Mesendoderm (in vitro differentiated cells): Measurements from ENCODE around the gene SLC35F1.

ENCODE experiments used
- DNase-seq: peaks from one replicate; pipeline ENCODE4 v3.0.0; 2013
- H2AK5ac ChIP-seq: 2 replicates; pipeline ENCODE4 v1.6.1; 2013; ENCODE audit warnings: low read length, inconsistent platforms
- H2BK120ac ChIP-seq: 2 replicates; pipeline ENCODE4 v1.6.1; 2013; ENCODE audit warnings: low read depth, mild to moderate bottlenecking, low read length, moderate library complexity, mixed read lengths
- H2BK15ac ChIP-seq: replicated peaks from 2 replicates; pipeline ENCODE4 v1.6.1; 2013; ENCODE audit warnings: low read depth, mild to moderate bottlenecking, moderate library complexity
- H2BK5ac ChIP-seq: 2 replicates; pipeline ENCODE4 v1.6.1; 2013; ENCODE audit warnings: low read length, inconsistent platforms
- H3K18ac ChIP-seq: 2 replicates; pipeline ENCODE4 v1.6.1; 2013; ENCODE audit warnings: mild to moderate bottlenecking, low read length, mixed read lengths
- H3K23ac ChIP-seq: one replicate; pipeline ENCODE4 v1.6.1; 2013; ENCODE audit warnings: low read length
- H3K27ac ChIP-seq: 2 replicates; pipeline ENCODE4 v1.5.1; 2013; ENCODE audit warnings: low read depth, mild to moderate bottlenecking, inconsistent platforms, low read length, moderate library complexity
- H3K27me3 ChIP-seq: 2 replicates; pipeline ENCODE4 v1.6.1; 2013; ENCODE audit warnings: low read length, control low read depth, mild to moderate bottlenecking, inconsistent platforms; ENCODE audit not compliant: insufficient read depth, poor library complexity
- H3K36me3 ChIP-seq: 2 replicates; pipeline ENCODE4 v1.6.1; 2013; ENCODE audit warnings: low read length, inconsistent platforms; ENCODE audit not compliant: control insufficient read depth, insufficient read depth
- H3K4ac ChIP-seq: one replicate; pipeline ENCODE4 v1.6.1; 2013; ENCODE audit warnings: low read depth, mild to moderate bottlenecking, low read length, moderate library complexity
- H3K4me1 ChIP-seq: 2 replicates; pipeline ENCODE4 v1.6.1; 2013; ENCODE audit warnings: low read depth, low read length, inconsistent platforms; ENCODE audit not compliant: control insufficient read depth
- H3K4me2 ChIP-seq: 2 replicates; pipeline ENCODE4 v1.6.1; 2013; ENCODE audit warnings: low read length
- H3K4me3 ChIP-seq: 2 replicates; pipeline ENCODE4 v1.5.1; 2013; ENCODE audit warnings: mild to moderate bottlenecking, low read length
- H3K56ac ChIP-seq: one replicate; pipeline ENCODE4 v1.6.1; 2013; ENCODE audit warnings: low read length
- H3K79me1 ChIP-seq: 2 replicates; pipeline ENCODE4 v1.6.1; 2013; ENCODE audit warnings: low read length, inconsistent platforms
- H3K79me2 ChIP-seq: 2 replicates; pipeline ENCODE4 v1.6.1; 2013; ENCODE audit warnings: mild to moderate bottlenecking, low read length; ENCODE audit not compliant: control insufficient read depth, insufficient read depth
- H3K9ac ChIP-seq: 2 replicates; pipeline ENCODE4 v1.6.1; 2013; ENCODE audit warnings: low read length, inconsistent platforms
- H4K5ac ChIP-seq: one replicate; pipeline ENCODE4 v1.6.1; 2013; ENCODE audit warnings: low read length
- H4K8ac ChIP-seq: one replicate; pipeline ENCODE4 v1.6.1; 2013; ENCODE audit warnings: low read depth, mild to moderate bottlenecking, control low read depth, low read length, moderate library complexity
- WGBS: extraction: QIAGEN DNeasy Blood & Tissue Kit; methylation state at CpG from one replicate; pipeline ENCODE4 v1.1.7; 2013; ENCODE audit warnings: low lambda C conversion rate, missing lambda C conversion rate; ENCODE audit not compliant: insufficient coverage; ENCODE audit errors: extremely low coverage; 5-methylcytosine and 5-hydroxymethylcytosine counted together

Gene SLC35F1

DNA sequence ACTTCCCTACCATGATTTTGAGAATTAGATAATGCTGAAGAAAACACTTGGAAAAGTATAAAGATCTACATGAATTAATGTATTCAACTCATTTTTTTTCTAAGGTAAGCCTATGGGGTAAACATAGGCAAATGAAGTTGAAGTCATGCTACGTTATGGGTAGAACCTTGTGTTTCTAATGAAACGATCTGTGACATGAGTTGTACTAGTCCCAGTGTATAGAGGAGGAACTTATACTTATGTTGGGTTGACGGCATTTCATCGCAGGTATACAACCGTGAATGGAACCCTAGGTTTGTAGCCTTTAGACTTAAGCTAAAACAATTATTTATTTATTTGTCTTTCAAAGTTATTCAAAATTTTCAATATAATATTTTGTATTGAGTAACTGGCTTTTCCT is 2.6 kb downstream of the SLC35F1 start:
- H3K27ac ChIP-seq: no peak overlapping the region
- H3K79me2 ChIP-seq: no peaks in the 10 kb centered on the region
- H4K8ac ChIP-seq: no peak overlapping the region
- no peak for DNase-seq
- H3K56ac ChIP-seq: no peak overlapping the region
- no peaks in the 10 kb centered on the region for H3K79me1 ChIP-seq
- H2AK5ac ChIP-seq: no peak overlapping the region
- no peak overlapping the region for H3K4me3 ChIP-seq
- no peak overlapping the region for H3K4me2 ChIP-seq
- H3K36me3 ChIP-seq: no peaks in the 10 kb centered on the region
- H2BK120ac ChIP-seq: no peak overlapping the region
- H3K4ac ChIP-seq: no peak overlapping the region
- H4K5ac ChIP-seq: no peak overlapping the region
- no CpG with 5 or more reads among the region's 5 CpGs for WGBS
- no peak overlapping the region for H3K9ac ChIP-seq
- H2BK15ac ChIP-seq: no peak overlapping the region
- H2BK5ac ChIP-seq: no peak overlapping the region
- peaks cover 2% of the 10 kb centered on the region for H3K27me3 ChIP-seq
- H3K4me1 ChIP-seq: no peaks in the 10 kb centered on the region
- H3K18ac ChIP-seq: no peak overlapping the region
- H3K23ac ChIP-seq: no peak overlapping the region

DNA sequence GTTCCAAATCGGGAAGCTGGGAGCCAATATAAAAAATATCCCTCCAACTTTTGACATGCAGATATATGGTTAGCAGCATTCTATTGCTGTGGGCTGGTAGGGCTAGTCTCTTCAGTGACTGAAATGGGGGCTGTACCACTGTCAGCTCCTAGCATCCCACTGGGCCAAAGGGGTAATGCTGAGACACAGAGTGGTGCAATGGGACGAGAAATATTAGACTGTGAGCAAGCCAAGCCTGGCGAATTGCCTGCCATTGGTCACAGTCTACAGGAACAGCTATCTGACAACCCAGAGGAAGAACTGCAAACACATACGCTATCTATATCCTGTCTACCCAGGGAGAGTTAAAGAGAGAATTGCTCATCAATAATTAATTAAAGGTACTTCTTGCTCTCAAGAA is 3.5 kb downstream of the SLC35F1 start:
- H3K79me1 ChIP-seq: no peaks in the 10 kb centered on the region
- H3K27me3 ChIP-seq: peaks cover 2% of the 10 kb centered on the region
- H3K56ac ChIP-seq: no peak overlapping the region
- no peak overlapping the region for H2BK5ac ChIP-seq
- no peaks in the 10 kb centered on the region for H3K4me1 ChIP-seq
- no peak overlapping the region for H3K9ac ChIP-seq
- H3K4me3 ChIP-seq: no peak overlapping the region
- H3K4ac ChIP-seq: no peak overlapping the region
- WGBS: no CpG with 5 or more reads among the region's 4 CpGs
- H3K79me2 ChIP-seq: no peaks in the 10 kb centered on the region
- H3K18ac ChIP-seq: no peak overlapping the region
- no peak overlapping the region for H2BK120ac ChIP-seq
- H4K8ac ChIP-seq: no peak overlapping the region
- H2AK5ac ChIP-seq: no peak overlapping the region
- DNase-seq: no peak
- H3K36me3 ChIP-seq: no peaks in the 10 kb centered on the region
- no peak overlapping the region for H4K5ac ChIP-seq
- no peak overlapping the region for H2BK15ac ChIP-seq
- H3K4me2 ChIP-seq: no peak overlapping the region
- no peak overlapping the region for H3K23ac ChIP-seq
- H3K27ac ChIP-seq: no peak overlapping the region

DNA sequence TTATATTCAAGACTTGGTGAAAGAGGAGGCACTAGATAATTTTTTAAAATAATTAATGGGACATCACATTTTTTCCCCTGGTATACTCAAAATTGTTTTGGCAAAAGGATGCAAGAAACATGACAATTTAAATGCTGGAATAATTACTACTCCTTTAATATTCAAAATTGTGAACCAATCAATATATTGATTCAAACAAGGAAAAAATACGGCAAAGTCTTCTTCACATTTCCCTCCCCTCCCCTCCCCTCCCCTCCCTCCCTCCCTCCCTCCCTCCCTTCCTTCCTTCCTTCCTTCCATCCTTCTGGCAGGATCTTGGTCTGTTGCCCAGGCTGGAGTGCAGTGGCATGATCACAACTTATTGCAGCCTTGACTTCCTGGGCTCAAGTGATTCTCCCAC is 4.1 kb downstream of the SLC35F1 start:
- Histone ChIP-seq H3K4me1 (no peaks in the 10 kb centered on the region), H3K27me3 (peaks cover 2% of the 10 kb centered on the region), H3K9ac (no peak overlapping the region), H2BK120ac (no peak overlapping the region), H3K18ac (no peak overlapping the region), H3K79me2 (no peaks in the 10 kb centered on the region), H3K4me2 (no peak overlapping the region), H2AK5ac (no peak overlapping the region), H3K36me3 (no peaks in the 10 kb centered on the region), H2BK5ac (no peak overlapping the region), H3K4ac (no peak overlapping the region), H2BK15ac (no peak overlapping the region), H3K27ac (no peak overlapping the region), H3K4me3 (no peak overlapping the region), H4K8ac (no peak overlapping the region), H3K79me1 (no peaks in the 10 kb centered on the region), H3K56ac (no peak overlapping the region), H3K23ac (no peak overlapping the region), H4K5ac (no peak overlapping the region)
- DNase-seq: no peak
- no CpG with 5 or more reads among the region's 1 CpG for WGBS

DNA sequence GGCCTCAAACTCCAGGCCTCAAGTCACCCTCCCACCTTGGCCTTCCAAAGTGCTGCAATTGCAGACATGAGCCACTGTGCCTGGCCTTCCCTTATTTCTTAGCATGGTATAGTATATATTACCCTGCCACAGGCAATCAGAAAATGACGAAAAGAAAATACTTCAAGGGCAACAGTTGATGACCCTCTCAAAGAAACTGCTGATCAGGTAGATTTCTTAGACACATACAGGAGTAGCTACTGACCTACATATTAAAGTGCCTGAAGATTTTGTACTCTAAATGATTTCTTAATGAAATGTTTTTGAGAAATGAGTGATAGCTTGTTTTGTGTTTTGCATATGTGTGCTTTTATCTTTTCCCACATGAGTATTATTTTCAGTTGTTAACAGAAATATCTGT is 4.6 kb downstream of the SLC35F1 start:
- Histone ChIP-seq H3K4ac (no peak overlapping the region), H4K8ac (no peak overlapping the region), H2BK5ac (no peak overlapping the region), H3K4me2 (no peak overlapping the region), H4K5ac (no peak overlapping the region), H3K56ac (no peak overlapping the region), H3K27me3 (peaks cover 2% of the 10 kb centered on the region), H3K79me1 (no peaks in the 10 kb centered on the region), H3K4me1 (no peaks in the 10 kb centered on the region), H2BK15ac (no peak overlapping the region), H2AK5ac (no peak overlapping the region), H3K27ac (no peak overlapping the region), H3K36me3 (no peaks in the 10 kb centered on the region), H3K9ac (no peak overlapping the region), H2BK120ac (no peak overlapping the region), H3K4me3 (no peak overlapping the region), H3K79me2 (no peaks in the 10 kb centered on the region), H3K18ac (no peak overlapping the region), H3K23ac (no peak overlapping the region)
- DNase-seq: no peak
- WGBS: no CpG with 5 or more reads among the region's 1 CpG

DNA sequence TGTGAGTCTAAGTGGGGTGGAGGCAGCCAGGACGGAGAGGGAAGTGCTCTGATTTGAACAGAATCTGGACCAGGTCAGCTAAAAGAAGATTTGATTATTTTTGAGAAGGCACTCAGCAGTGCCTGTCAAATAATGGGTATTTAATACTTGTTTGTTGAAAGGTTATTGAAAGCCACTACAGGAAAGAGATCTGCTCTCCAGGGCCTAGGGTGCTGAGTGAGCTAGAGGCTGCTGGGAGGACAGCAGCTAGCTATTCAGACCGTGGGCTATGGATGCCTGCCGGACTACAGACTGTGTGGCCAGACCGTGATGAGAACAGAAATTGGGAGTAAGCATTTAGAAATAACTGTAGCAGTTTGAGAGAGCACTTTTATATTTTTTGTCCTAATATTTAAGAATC is 8.8 kb downstream of the SLC35F1 start:
- Histone ChIP-seq H3K4me2 (no peak overlapping the region), H3K4me1 (no peaks in the 10 kb centered on the region), H3K56ac (no peak overlapping the region), H2AK5ac (no peak overlapping the region), H3K79me1 (no peaks in the 10 kb centered on the region), H3K4me3 (no peak overlapping the region), H3K4ac (no peak overlapping the region), H3K27me3 (no peaks in the 10 kb centered on the region), H3K23ac (no peak overlapping the region), H3K36me3 (no peaks in the 10 kb centered on the region), H4K5ac (no peak overlapping the region), H3K79me2 (no peaks in the 10 kb centered on the region), H3K9ac (no peak overlapping the region), H2BK5ac (no peak overlapping the region), H3K18ac (no peak overlapping the region), H2BK120ac (no peak overlapping the region), H3K27ac (no peak overlapping the region), H4K8ac (no peak overlapping the region), H2BK15ac (no peak overlapping the region)
- DNase-seq: no peak
- no CpG with 5 or more reads among the region's 4 CpGs for WGBS

DNA sequence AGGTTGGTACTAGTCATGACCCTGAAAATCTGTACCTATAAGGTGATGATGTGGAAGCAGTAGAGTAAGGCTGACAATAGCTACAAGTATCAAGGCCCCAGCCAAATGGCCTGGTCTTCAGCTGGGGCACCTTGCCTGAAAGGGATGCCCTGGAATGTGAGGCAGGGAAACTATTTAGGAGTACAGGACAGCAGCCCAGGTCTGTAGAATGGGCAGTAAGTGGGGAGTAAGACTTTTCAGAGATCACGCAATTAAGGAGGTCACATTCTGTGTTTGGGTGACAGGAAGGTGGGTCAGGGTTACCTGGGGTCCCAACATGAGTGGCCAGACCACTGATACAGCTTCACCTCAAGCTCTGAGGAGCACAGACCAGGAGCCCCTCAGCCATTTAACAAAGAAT is 9.4 kb downstream of the SLC35F1 start:
- no peak overlapping the region for H3K4me2 ChIP-seq
- H3K36me3 ChIP-seq: no peaks in the 10 kb centered on the region
- no peak overlapping the region for H2BK5ac ChIP-seq
- no peak overlapping the region for H3K9ac ChIP-seq
- no peak overlapping the region for H3K27ac ChIP-seq
- H2AK5ac ChIP-seq: no peak overlapping the region
- no peak for DNase-seq
- no peaks in the 10 kb centered on the region for H3K79me1 ChIP-seq
- H3K4me3 ChIP-seq: no peak overlapping the region
- no peak overlapping the region for H4K5ac ChIP-seq
- no peak overlapping the region for H3K56ac ChIP-seq
- no peak overlapping the region for H3K4ac ChIP-seq
- no peak overlapping the region for H2BK120ac ChIP-seq
- H3K79me2 ChIP-seq: no peaks in the 10 kb centered on the region
- H3K23ac ChIP-seq: no peak overlapping the region
- no peaks in the 10 kb centered on the region for H3K4me1 ChIP-seq
- no peak overlapping the region for H2BK15ac ChIP-seq
- H4K8ac ChIP-seq: no peak overlapping the region
- no peak overlapping the region for H3K18ac ChIP-seq
- no CpG with 5 or more reads among the region's 1 CpG for WGBS
- H3K27me3 ChIP-seq: no peaks in the 10 kb centered on the region
